Globus pallidus (tissue), 1 donor: ENCODE results near the gene SLC4A2.
A peak's percentile ranks its signal among the peaks of the same experiment; 100 is the strongest.

Source experiments
- DNase-seq: peaks from one replicate; pipeline ENCODE4 v3.0.0-alpha.2; 2015; ENCODE audit warnings: low spot score

Gene SLC4A2

GRCh38 chr7:151080067-151080521, 20.7 kb downstream of the SLC4A2 start:
- DNase-seq, result no peak

- DNase-seq, result peak; percentile 94
Measured at GRCh38 chr7:151080522-151081169, 21.3 kb downstream of the SLC4A2 start, which contains the start of gene FASTK. Gene FASTK, minus strand, starts transcription at chr7:151080809. Its CDS starts 43 bp downstream, at chr7:151080766.

GRCh38 chr7:151081170-151082101, 22.0 kb downstream of the SLC4A2 start:
- no peak for DNase-seq

DNA sequence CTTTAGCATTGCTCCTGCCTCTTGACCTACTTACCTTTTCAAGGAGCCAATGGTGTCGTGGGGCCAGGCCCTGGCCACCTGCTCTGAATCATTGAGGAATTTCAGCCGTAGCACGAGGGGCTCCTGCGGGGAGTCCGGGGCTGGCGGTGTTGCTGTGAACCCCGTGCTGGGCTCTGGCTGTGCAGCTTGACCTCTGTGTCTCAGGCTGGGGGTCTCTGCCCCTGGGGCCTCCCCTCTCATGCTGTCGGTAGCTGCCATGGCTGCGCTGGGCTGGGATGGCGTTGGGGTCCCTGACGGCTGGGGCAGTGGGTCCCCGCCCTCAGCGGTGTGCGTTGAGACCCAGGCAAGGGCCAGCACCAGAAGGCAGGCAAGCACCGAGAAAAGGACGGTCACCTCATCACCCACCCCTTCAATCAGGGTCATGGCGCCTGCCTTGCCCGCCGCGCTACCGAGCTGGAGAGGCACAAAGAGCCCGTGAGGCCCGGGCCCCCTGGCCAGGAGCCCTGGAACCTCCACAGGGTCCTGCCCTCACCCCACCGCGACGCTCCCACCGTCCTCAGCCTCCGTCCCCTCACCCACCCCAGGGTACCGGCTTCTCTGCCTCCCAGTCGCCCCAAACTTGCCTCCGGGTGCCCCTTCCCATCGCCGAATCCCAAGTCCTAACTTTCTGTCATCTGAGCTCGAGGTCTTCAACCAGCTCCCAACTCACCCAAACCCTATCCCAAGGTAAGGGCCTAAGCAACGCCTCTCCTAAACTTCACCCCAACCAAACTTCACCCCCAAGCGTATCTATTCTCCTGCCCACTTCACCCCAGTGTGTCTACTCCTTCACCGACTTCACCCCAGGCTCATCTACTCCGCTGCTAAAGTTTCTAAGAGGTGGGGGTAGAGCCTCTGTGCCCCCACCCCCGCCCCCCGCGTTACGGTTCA, 23.0 kb downstream of the SLC4A2 start:
- no peak for DNase-seq

DNA sequence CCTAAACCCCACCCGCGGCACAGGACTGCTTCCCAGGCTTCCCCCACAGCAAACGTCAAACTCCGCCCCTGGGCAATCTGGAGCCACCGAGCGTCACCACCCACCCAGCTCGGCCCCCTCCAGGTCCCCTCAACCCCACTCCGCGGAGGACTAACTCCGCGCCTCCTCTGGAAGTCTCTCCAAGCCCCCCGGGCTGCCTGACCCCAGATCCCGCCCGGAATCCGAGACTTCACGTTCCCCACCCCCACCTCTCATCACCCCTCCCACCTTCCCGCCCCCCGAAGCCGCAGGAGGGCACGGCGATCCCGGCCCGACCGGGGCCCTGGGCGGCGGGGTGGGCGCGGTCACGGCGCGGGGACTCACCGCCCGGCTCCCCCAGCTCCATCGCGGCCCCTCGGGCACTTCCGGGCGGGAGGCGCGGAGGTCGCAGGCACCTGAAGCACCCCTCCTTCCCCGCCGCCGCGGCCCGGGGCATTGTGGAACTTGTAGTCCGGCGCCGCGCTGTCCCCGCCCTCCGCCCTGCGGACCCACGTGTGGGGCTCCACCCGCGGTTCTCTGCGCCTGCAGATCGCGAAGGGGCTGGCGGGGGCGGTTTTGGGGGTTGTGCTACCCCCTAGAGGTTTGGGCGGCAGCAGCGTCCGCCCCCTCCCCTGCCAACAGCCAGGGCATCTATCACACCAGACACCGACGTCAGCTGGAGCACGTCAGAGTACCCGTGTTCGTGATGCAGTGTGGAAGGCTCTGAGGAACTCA, 23.9 kb downstream of the SLC4A2 start, which contains the start of gene TMUB1:
Gene TMUB1, minus strand, starts transcription at position 423 of the 753 bp plus-strand sequence. CDS start 930 bp downstream, outside the sequence.
- peak; percentile 65 for DNase-seq

- no peak for DNase-seq
Measured at GRCh38 chr7:151083824-151084160, 24.4 kb downstream of the SLC4A2 start.

GRCh38 chr7:151085329-151085690, 25.9 kb downstream of the SLC4A2 start:
- DNase-seq, result peak; percentile 42

- DNase-seq, result peak; percentile 90
Measured at GRCh38 chr7:151085691-151086620, 26.6 kb downstream of the SLC4A2 start, which contains the start of gene AGAP3. Gene AGAP3, plus strand, starts transcription at chr7:151086475. Its CDS starts 267 bp downstream, at chr7:151086742.

DNA sequence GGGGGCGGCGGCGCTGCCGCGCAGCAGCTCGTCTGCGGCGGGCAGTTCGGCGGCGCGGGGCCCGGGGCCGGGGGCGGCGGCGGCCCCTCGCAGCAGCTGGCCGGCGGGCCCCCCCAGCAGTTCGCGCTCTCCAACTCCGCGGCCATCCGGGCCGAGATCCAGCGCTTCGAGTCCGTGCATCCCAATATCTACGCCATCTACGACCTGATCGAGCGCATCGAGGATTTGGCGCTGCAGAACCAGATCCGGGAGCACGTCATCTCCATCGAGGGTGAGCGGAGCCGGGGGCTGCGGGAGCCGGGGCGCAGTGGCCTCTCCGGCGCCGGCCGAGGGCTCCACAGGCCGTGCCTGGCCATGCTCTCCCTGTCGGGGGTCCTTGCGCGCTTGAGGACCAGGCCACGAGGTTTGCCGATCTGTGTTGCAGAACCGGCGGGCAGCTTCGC, 27.4 kb downstream of the SLC4A2 start:
- DNase-seq, result no peak

- peak; percentile 69 for DNase-seq
Measured at GRCh38 chr7:151087245-151088018, 28.0 kb downstream of the SLC4A2 start.

DNA sequence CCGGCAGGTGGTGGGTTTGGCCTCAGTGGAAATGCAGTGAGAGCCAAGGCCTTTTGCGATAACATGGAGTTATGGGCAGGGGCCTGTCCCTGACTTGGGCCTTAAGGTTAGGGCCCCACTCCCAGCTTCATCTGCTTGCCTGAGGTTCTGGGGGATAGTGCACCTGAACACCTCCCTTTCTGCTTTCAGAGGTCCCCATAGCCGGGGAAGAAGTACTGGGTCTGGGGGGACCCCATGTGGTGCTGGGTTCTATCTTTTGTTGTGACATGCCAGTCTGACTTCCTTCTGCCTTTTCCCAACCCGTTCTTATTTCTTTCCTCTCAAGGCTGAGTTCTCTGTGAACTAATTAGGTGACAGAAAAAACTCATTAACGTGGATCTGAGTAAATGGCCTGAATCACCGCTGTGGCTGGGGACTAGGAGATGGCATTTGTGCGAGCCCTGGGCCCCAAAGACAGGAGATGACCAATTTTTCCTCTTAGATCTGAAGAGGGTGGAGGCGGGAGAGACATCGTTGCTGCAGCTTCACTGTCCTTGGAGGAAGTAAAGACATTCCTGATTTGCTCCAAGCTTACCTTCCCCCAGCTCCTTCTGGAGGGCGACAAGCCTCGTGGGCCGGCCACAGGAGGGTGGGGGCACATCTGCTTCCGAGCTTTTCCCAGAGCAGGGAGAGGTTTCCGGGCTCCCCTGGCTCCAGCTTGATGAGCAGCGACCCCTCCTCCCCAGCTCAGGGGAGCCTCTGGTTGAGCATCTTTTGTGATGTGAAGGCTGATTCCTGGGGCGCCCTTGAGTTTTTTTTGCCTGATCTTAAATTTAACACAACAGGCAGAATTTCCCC, 28.8 kb downstream of the SLC4A2 start:
- DNase-seq, result no peak

DNA sequence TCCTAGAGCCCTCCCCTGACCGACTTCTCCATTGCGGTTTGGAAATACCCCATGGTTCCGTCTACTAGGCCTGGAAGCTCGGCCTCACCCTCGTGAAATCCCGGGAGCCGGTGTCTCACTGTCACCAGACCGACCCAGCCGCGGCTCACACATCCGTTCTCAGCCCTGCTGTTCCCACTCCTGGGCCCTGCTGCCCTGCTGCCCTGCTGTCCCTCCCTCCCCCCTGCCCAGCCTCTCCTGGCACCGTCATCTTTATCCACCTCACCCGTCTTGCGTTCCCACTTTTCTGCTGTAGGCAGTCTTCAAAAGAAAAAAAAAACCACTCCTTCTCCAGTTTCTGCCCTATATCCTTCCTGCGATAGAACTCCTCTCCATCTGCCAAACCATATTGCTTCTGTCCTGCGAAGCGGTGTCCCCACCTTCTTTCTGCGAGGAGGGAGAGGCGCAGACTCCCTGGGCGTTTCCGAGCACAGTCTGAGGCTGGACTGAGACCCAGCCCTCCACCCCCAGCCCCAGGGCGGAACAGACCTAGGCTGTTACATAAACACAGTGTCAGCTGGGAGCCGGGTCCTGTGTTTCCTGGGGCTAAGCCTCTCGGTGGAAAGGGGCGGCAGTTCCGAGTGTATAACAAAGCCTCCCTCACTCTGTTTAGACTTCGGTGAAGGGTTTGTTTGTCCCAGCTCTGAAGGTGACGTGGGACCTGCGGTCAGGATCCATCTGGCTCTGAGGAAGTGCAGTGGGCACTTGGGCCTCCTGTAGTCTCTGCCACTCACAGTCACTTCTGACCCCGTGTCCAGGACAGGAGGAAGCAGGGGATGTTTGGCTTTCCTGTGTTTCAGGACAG, 29.7 kb downstream of the SLC4A2 start:
- DNase-seq, result no peak

- DNase-seq, result no peak
Measured at GRCh38 chr7:151089893-151090730, 30.7 kb downstream of the SLC4A2 start.

- no peak for DNase-seq
Measured at GRCh38 chr7:151091003-151091402, 31.6 kb downstream of the SLC4A2 start.

GRCh38 chr7:151091431-151091830, 32.0 kb downstream of the SLC4A2 start:
- DNase-seq, result no peak

GRCh38 chr7:151091988-151092387, 32.6 kb downstream of the SLC4A2 start:
- DNase-seq, result no peak
